Inferior parietal cortex (tissue), 1 donor: ENCODE results near the gene ELANE.
"Not testable (repeated sequence)": the region's sequence is repeated elsewhere in the genome, so short reads cannot be mapped to it uniquely, and the experiment has no call there.

ENCODE experiments used
- DNase-seq: peaks from one replicate; pipeline ENCODE4 v3.0.0-alpha.2; 2016; ENCODE audit errors: extremely low spot score

The ELANE gene

DNA sequence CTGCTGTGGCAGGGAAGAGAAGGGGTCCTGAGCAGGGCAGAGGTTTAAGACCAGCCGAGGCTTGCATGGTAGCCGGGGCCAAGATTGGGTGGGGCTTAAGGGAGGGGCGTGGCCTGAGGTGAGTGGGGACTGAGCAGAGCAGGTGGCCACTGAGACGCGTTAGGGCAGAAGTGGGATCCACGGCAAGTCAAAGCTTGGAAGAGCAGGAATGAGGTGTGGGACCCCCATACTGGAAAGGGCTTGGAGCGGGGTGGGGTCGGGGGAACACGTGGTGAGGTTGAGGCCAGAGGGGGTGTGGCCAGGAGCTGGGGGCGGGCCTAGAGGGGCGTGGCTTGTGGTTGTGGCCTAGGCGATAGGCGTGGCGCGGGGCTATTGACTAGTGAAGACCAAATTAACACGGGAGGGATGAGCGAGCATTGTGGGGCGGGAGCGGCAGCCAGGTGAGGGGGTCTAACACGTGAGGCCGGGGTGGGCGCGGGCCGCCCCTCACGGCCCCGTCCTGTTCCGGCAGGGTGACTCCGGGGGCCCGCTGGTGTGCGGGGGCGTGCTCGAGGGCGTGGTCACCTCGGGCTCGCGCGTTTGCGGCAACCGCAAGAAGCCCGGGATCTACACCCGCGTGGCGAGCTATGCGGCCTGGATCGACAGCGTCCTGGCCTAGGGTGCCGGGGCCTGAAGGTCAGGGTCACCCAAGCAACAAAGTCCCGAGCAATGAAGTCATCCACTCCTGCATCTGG, 10.6 kb downstream of the ELANE start:
- no peak for DNase-seq

DNA sequence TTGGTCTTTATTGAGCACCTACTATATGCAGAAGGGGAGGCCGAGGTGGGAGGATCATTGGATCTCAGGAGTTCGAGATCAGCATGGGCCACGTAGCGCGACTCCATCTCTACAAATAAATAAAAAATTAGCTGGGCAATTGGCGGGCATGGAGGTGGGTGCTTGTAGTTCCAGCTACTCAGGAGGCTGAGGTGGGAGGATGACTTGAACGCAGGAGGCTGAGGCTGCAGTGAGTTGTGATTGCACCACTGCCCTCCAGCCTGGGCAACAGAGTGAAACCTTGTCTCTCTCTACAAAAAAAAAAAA, 11.2 kb downstream of the ELANE start:
- no peak for DNase-seq

DNA sequence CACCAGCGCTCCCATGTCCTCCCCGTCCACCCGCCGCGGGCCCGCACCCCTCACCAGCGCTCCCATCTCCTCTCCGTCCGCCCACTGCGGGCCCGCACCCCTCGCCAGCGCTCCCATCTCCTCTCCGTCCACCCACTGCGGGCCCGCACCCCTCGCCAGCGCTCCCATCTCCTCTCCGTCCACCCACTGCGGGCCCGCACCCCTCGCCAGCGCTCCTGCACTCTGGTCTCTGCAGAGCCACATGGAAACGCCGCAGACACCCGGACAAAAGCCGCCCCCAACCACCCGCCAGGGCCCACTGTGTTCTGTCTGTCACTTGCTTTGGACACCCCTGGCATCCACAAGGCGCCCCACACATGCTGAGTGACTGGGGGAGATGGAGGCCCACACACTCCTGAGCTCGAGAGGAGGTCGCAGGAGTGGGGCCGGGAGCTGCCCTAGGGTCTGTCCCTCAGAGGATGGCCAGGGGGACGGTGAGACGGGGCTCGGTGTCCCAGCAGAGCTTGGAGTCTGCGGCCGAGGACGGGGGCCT, 14.7 kb downstream of the ELANE start:
- no peak for DNase-seq

DNA sequence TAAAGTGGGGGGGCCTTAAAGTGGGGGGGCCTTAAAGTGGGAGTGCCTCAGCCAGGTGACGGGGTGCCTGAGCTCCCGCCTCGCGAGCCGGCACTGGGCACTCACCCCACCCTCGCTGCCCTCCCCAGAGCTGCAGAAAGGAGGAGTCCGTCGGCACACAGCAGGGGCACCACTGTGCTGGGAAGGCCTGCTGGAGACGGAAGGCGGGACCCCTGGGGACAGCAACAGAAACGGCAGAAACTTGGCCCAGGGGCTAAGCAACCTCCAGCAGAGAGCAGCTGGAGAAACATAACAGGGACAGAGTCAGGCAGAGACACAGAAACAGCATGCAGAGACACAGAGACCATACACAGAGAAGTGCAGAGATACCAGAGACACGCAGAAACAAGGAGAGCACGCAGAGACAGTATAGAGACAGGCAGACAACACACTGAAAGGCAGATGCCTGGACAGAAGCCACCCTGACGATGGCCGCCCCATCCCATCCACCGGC, 15.2 kb downstream of the ELANE start:
- no peak for DNase-seq

DNA sequence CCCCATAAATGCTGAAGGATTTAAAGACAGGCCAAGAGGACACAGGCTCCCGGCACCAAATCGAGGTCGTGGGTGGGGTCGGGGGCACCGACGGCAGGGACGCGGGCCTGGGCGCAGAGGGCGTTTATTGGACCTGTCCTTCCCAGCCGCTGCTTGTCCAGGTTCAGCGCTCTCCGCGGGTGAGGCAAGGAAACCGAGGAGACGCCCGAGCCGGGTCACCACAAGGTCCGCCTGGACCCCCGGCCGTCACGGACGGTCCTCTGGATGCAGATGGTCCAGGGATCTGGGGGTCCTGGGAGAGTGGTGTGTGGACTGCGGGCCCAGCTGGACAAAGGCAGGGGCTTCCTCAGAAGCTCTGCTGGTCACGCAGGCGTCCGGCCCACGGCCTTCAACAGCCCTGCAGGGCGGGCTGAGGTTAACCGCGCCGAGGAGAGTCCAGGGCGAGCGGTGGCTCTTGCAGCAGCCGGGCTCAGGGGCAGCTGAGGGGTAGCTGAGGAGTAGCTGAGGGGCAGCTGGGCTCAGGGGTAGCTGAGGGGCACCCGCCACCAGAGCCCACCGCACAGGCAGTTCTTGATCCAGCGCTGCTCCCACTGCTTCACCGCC, 15.9 kb downstream of the ELANE start:
- no peak for DNase-seq

DNA sequence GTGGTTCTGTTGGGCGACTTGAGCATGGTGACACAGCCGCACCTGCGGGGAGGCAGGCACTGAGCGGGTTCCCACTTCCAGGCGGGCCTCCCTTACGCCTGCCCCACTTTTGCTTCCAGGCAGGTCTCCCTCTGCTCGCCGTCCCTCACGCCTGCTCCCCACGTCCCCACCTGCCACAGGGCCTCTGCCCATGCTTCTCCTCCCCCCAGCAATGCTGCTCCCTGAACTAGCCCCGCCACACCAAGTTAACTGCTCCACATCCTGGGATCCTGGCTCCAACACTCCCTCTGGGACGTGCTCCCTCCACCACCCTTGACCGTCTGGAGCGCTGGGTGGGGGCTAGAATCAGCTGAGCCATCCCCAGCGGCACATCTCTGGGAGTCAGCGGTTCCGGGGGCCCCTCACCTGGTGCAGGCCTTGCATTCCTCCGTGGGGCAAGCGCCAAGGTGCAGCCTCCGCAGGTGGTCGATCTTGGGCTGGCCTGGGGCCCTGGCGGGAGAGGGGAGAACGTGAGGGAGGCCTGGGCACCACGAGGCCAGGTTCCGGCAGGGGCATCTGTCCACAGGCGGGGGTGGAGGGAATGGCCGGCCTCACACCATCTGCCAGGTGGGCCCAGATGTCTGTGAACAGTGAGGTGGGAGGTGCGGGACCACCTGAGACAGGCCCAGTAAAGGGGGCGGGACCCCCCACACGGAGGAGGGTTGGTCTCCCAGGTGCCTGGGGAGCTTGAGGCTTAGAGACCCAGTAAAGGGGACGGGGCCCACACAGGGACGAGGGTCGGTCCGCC, 16.5 kb downstream of the ELANE start:
- DNase-seq, result no peak

DNA sequence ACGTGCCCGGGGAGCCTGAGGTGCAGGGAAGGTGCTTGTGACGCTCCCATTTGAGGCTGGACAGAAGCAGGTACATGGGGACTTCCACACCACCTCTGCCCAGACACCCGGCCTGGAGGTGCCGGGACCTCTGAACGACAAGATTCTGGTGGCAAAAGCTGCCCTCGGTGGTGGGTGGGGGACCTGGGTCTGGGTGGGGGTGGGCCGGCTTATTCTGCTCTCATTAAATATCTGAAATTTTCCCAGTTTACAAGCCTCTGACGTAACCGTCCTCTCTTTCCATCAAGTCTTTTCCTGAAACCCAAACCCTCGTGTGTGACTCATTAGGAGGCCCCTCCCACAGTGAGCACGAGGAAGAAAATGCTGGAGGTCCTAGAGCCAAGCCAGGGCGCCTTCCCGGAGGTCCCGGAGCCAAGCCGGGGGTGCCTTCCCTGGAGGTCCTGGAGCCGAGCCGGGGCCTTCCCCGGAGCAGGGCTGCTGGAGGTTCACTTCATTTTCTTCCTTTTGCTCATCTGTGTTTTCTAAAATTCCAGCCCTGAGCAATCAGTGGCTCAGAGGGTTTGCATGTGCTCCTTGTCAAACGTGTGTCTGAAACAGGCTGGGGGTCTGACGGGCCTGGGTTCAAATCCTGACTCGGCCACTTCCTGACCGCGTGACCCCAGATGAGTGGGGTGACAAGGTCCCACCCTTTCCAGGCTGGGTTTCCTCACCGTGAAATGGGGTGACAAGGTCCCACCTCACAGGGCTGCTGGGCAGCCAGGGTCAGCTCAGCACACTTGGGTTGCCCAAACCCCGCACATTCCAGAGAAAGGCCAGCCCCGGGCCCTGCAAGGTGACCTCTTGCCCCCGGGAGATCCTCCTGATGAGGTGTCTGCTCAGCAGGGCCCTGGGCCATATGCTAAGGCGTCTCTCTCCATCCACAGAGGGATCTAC, 17.4 kb downstream of the ELANE start:
- DNase-seq, result no peak

DNA sequence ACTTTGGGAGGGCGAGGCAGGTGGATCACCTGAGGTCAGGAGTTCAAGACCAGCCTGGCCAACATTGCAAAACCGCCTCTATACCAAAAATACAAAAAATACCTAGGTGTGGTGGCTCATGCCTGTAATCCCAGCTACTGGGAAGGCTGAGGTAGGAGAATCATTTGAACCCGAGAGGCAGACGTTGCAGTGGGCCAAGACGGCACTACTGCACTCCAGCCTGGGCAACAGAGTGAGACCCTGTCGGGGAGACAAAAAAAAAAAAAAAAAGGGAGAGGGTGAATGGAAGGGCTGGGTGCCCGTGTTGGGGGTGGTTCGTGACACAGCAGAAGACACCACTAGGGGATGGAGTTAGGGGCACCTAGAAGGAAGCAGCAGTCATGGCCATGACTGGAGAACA, 18.2 kb downstream of the ELANE start:
- DNase-seq, result no peak

DNA sequence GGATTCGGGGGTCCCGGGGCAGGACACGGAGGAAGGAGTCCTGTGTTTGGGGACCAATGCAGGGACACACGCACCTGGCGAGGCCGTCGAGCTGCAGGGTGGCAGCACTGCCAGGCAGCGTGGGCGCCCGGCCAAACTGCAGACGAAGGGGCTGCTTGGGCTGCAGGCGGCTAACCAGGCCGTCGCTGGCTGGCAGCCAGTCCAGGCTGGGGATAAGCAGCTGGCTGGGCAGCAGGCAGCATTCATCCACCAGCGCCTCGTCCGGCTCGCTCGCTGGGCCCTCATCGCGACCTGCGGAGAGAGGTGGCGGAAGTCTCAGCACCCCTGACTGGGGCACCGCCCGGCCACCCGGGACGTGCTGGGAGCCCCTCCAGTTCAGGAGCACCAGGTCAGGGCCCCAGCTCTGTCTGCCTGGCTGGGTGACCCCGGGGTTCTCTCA, 18.9 kb downstream of the ELANE start:
- DNase-seq, result no peak

DNA sequence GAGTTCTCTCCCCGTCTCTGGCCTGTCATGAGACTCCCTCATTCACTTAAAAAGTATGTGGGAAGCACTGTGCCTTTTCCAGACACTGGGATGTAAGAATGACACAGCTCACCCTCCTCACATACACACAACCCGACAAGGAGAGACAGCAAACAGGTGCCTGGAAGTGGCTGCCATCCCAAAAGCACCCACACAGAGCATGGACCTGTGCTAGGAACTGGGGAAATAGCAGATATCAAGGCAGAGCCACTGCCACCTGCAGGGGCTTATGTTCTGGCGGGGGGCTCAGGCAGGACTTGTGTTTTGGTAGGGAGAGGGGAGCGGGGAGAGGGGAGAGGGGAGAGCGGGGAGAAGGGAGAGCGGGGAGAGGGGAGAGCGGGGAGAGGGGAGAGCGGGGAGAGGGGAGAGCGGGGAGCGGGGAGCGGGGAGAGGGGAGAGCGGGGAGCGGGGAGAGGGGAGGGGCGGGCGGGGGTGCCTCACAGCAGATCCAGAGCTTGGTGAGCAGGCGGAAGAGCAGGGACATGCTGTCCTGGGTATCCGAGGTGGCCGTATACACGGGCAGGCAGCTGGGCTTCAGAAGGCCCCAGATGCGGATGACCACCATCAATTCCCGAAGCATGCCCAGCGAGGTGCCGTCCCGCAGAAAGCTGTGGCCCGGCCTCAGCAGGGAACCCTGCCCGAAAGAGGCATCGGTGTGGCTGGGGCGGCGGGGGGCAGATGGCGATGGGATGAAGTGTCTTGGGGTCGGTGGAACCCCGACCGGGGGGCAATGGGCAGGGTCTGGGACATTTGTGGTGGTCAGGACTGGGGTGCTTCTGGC, 19.6 kb downstream of the ELANE start:
- no peak for DNase-seq

DNA sequence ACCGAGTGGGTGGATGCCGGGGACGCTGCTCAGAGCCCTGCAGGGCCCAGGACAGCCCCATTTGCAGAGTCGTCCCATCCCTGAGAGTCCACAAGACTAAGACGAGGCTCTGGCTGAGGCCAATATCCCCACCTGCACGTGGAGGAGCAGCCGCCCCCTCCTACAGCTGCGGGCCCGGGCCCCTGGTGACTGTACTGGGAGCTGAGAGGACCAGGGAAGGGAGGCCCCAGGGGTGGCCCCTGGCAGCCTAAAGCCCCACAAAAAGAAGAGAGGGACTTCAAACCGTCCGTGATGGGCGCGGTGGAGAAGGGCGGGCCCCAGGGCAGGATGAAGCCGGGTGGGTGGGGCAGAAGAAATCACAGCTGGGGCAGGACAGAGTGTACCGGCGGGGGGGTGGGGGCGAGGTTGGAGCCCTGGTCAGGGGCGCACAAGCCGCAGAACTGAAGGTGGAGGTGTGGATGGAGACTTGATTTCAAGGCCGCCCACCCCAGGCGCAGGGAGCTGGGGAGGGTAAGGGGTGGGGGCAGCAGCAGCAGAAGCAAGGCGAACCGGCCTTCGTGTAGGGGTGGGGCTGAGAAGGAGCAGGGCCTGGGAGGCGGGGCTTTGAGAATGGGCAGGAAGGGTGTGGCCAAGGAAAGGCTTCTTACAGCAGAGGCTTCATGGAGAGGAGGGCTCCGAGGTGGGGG, 20.3 kb downstream of the ELANE start:
- no peak for DNase-seq

DNA sequence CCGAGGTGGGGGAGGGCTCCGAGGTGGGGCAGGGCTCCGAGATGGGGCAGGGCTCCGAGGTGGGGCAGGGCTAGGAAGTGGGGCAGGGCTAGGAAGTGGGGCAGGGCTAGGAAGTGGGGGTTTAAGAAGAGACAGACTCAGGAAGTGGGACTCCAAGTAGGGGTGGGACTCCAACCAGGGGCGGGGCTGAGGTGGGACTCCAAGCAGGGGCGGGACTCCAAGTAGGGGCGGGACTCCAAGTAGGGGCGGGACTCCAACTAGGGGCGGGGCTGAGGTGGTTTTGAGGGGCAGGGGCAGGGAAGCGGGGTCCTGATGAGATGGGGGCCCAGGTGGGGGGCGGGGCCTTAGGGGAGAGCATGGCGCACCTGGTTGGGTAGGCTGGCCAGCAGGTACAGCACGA, 21.0 kb downstream of the ELANE start:
- no peak for DNase-seq

DNA sequence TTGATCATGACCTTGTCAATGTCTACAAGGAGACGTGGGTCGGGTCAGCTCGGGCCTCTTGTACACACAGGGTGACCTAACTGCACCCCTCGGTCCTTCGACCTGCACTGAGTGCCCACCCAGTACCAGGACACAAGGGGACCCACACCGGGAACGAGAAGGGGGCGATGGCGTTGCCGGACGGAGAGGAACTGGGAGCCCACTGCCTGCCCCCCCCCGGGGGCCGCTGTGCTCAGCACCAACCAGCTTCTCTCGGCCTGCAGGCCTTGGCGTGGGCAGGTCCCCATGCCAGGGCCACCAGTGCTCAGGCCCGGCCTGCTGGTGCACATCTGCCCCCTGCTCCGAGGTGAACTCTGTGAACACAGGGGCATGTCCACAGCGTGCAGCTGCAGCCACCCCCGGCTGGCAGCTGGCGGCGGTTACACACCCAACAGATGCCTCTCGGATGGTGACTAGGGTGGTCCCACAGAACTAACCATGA, 21.5 kb downstream of the ELANE start:
- DNase-seq, result no peak

DNA sequence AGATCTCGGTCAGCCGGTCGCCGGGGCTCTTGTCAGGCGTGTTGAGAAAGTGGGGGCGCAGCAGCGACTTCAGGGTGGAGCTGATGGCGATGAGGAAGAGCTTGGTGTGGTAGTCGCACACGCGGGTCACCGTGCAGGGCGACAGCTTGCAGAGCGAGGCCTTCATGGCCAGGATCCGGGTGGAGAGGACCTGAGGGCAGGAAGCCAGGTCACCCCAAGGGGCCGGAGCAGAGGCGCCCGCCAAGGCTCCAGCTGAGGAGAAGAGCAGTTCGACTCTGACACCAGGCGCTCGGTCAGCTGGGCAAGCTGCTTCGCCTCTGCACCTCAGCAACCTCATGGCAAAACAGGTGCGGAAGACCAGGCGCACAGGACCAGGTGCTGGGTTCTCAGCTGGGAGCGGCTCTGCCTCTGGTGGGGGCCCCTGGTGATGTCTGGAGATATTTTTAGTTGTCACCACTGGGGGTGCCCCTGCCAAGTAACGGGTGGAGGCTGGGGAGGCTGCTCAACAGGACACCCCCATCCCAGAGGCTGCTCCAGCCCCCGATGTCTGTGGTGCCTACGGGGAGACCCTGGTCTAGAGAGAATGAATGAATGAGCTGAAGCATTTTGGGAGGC, 23.3 kb downstream of the ELANE start:
- no peak for DNase-seq

DNA sequence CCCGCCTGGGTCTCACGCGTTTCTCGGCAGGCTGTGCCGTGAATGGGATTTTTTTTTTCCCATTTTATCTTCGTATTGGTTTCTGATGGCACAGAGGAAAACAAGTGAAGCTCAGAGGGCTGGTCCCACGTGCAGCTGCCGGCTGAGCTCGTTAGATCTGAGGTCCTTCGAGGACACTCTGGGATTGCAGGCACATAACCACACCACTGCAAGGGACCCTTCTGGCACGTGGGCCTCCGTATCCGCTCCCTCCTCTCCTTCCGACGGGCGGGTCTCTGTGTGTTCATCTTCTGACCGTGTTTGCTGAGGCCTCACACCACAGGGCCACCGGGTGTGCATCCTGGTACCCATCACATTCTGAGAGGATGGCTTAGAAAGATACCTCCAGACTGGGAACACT, 24.0 kb downstream of the ELANE start:
- no peak for DNase-seq

DNA sequence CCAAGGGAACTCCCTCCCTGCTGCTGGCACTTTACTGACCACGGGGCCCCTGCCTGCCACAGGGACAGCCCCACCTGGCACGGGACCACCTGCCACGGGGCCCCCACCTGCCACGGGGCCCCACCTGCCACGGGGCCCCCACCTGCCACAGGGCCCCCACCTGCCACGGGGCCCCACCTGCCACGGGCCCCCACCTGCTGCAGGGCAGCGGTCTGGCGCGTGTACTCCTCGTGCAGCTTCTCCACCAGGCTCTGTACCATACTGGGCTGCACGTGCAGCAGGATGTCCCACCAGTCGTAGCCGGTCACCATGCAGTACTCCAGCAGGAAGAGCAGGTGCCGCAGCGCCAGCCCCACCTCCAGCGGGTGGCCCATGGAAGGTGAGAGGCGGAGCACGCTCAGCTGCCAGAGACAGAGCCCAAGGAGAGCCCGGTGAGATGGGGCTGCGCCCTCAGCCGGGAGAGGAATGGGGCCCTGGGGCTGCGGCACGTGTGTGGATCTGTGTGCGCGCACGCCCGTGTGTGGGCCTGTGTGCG, 24.7 kb downstream of the ELANE start:
- DNase-seq, result no peak

DNA sequence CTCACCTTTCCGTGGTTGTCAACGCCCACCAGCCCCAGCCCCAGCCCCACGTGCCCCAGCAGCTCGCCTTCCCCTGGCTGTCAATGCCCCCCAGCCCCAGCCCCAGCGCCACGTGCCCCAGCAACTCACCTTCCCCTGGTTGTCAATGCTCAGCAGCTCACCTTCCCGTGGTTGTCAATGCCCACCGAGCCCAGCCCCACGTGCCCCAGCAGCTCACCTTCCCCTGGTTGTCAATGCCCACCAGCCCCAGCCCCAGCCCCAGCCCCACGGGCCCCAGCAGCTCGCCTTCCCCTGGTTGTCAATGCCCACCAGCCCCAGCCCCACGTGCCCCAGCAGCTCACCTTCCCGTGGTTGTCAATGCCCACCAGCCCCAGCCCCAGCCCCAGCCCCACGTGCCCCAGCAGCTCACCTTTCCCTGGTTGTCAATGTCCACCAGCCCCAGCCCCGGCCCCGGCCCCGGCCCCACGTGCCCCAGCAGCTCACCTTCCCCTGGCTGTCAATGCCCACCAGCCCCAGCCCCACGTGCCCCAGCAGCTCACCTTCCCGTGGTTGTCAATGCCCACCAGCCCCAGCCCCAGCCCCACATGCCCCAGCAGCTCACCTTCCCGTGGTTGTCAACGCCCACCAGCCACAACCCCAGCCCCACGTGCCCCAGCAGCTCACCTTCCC, 26.0 kb downstream of the ELANE start:
- DNase-seq, result not testable (repeated sequence)

DNA sequence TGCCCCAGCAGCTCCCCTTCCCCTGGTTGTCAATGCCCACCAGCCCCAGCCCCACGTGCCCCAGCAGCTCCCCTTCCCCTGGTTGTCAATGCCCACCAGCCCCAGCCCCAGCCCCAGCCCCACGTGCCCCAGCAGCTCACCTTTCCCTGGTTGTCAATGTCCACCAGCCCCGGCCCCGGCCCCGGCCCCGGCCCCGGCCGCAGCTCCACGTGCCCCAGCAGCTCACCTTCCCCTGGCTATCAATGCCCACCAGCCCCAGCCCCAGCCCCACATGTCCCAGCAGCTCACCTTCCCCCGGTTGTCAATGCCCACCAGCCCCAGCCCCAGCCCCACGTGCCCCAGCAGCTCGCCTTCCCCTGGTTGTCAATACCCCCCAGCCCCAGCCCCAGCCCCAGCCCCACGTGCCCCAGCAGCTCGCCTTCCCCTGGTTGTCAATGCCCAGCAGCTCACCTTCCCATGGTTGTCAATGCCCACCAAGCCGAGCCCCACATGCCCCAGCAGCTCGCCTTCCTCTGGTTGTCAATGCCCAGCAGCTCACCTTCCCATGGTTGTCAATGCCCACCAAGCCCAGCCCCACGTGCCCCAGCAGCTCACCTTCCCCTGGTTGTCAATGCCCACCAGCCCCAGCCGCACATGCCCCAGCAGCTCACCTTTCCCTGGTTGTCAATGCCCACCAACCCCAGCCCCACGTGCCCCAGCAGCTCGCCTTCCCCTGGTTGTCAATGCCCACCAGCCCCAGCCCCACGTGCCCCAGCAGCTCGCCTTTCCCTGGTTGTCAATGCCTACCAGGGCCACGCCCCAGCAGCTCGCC, 26.9 kb downstream of the ELANE start:
- not testable (repeated sequence) for DNase-seq
